ENCODE data around the gene CUEDC1.
A peak's percentile ranks its signal among the peaks of the same experiment; 100 is the strongest.

DNA sequence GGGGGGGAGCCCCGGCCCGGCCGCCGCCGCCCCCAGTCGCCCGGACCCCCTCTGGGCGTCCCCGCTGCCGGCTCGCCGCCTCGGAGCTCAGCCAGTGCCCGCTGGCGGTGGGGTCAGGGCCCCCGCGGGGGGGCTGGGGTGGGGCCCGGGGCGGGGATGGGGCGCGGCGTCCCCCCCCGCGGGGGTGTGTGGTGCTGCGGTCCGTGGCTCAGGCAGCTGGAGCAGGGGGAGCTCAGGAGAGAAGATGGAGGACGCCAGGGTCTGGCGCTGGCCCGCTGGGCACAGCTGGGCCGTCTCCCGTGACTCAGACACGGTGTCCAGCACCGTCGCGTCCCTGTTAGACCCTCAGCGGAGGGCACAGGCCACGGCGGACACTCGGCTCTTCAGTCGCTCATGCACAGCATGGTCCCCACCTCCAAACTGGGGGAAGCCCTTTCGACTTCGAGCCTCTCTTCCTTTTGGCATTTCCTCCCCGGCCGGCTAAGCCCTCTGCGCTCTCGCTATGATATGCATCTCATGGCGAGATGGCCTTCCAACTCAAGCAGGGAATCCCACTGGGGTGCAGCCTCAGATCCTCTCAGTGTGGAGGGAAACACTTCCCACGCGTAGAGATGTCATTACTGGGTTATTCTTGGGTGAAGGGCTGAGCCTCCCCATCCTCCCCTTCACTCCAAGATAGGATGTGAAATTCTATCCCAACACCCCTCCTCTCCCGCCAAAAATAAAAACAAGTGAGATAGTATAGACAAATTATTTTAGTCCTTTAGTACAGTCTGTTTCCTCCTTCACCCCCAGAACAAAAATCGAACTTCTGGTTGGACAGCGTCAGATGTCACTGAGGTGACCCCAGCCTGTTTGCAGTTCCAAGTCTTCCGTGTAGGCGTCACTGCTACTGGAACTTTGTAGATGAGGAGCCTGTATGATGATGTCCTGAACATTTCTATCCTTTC, 33.4 kb upstream of the CUEDC1 start:
- TF ChIP-seq PHF8 (IDR thresholded peaks at IDR 0.05; ENCODE audit: borderline replicate concordance, low read depth) (no peak), MAZ (IDR thresholded peaks at IDR 0.05; ENCODE audit: borderline replicate concordance, low read depth, low read length) (no peak), POLR2AphosphoS2 (conservative IDR thresholded peaks at IDR 0.05; ENCODE audit: low read length) (peak; percentile 87; the same call in 1 of the 2 replicates), CHD2 (IDR thresholded peaks at IDR 0.05; ENCODE audit: low read length, partially characterized antibody) (no peak), USF2 (IDR thresholded peaks at IDR 0.05) (no peak), SREBF2 (IDR thresholded peaks at IDR 0.05) (no peak), TFCP2L1 (CRISPR knock-in tag; IDR thresholded peaks at IDR 0.05) (peak; percentile 97)
- TF ChIP-seq, protein P1, sequence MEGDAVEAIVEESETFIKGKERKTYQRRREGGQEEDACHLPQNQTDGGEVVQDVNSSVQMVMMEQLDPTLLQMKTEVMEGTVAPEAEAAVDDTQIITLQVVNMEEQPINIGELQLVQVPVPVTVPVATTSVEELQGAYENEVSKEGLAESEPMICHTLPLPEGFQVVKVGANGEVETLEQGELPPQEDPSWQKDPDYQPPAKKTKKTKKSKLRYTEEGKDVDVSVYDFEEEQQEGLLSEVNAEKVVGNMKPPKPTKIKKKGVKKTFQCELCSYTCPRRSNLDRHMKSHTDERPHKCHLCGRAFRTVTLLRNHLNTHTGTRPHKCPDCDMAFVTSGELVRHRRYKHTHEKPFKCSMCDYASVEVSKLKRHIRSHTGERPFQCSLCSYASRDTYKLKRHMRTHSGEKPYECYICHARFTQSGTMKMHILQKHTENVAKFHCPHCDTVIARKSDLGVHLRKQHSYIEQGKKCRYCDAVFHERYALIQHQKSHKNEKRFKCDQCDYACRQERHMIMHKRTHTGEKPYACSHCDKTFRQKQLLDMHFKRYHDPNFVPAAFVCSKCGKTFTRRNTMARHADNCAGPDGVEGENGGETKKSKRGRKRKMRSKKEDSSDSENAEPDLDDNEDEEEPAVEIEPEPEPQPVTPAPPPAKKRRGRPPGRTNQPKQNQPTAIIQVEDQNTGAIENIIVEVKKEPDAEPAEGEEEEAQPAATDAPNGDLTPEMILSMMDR (IDR thresholded peaks at IDR 0.05) = peak; percentile 16; the same call in 1 of the 3 replicates
